A549 treated with AZD9567 at 1 μM for 4 hours (cell line): ENCODE results near the gene TEKT4. TPM values are rescaled to one million over a fixed set of nuclear protein-coding genes. Genes with fewer than 3 reads are reported as not detected.

Source experiments
- total RNA-seq: library from RNA; stranded (reverse); fragments of 200-300 nt; extraction: Qiagen RNA extraction; gene quantifications from 5 replicates; pipeline ENCODE4 v1.2.3, GENCODE V29; 2022; ENCODE audit not compliant: insufficient read depth

Gene TEKT4
- total RNA-seq = not detected in 5 replicates

DNA sequence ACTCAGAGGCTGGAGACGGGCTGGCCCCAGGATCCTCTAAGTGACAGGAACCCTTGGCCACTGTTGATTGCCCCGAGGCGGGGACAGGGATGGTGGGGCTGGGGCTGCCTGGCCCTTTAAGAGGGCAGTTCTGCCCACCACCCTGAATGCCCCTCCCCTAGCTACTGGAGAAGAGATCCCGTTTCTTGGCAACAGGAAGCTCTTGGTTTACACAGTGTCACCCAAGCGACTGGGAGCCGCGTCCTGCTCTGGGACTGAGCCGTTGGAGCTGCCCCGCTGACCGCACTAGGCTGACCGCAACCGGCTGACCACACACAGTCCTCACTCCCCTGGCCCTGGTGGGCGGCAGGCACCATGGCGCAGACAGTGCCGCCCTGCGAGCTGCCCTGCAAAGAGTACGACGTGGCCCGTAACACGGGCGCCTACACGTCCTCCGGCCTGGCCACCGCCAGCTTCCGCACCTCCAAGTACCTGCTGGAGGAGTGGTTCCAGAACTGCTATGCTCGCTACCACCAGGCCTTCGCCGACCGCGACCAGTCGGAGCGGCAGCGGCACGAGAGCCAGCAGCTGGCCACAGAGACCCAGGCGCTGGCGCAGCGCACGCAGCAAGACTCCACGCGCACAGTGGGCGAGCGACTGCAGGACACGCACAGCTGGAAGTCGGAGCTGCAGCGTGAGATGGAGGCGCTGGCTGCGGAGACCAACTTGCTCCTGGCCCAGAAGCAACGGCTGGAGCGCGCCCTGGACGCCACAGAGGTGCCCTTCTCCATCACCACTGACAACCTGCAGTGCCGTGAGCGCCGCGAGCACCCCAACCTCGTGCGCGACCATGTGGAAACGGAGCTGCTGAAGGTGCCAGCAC lies at the start of gene TEKT4:
Gene TEKT4, plus strand, starts transcription at position 205 of the 862 bp plus-strand sequence. Its CDS starts 150 bp downstream, at position 355.

Other genes starting within 250 kb of the TEKT4 start
- 0.09 to 0.18 TPM (median 0.14 TPM) in 4 of 5 replicates, not detected in the other for gene MAL, start 154.3 kb downstream of the TEKT4 start, total RNA-seq